Uterus (tissue), 4 donors: ENCODE results near the gene RPL37A. TPM values are rescaled to one million over a fixed set of nuclear protein-coding genes. Genes with fewer than 3 reads are reported as not detected.

Experiments
- DNase-seq, 2 donors: peaks; one replicate each; pipeline ENCODE4 v3.0.0-alpha.2; 2019 to 2020
- H3K27ac ChIP-seq, 2 donors: fragments of 200-600 bp; sonication (generic); 1 replicate in 1 of 2; 2 replicates in 1 of 2; pipeline ENCODE4 v1.5.1; 2016 to 2018
- H3K27me3 ChIP-seq, 2 donors: fragments of 200-600 bp; sonication (generic); one replicate each; pipeline ENCODE4 v1.5.1; 2018 to 2019; ENCODE audit warnings: control low read depth in 1 of 2
- H3K36me3 ChIP-seq, 2 donors: fragments of 200-600 bp; sonication (generic); one replicate each; pipeline ENCODE4 v1.5.1; 2019; ENCODE audit warnings: control low read depth in 1 of 2
- H3K4me1 ChIP-seq, 2 donors: fragments of 200-600 bp; sonication (generic); one replicate each; pipeline ENCODE4 v1.5.1; 2018 to 2019; ENCODE audit warnings: control low read depth in 1 of 2
- H3K4me3 ChIP-seq, 2 donors: fragments of 200-600 bp; sonication (generic); 1 replicate in 1 of 2; 2 replicates in 1 of 2; pipeline ENCODE4 v1.5.1; 2018 to 2019; ENCODE audit warnings: mild to moderate bottlenecking in 1 of 2
- H3K9me3 ChIP-seq, 2 donors: fragments of 200-600 bp; sonication (generic); one replicate each; pipeline ENCODE4 v1.5.1; 2019; ENCODE audit warnings: control low read depth in 1 of 2
- POLR2A ChIP-seq, 2 donors: fragments of 450-650 bp; IDR thresholded peaks; one replicate each; pipeline ENCODE4 v1.6.1; 2016; ENCODE audit warnings: antibody characterized with exemption in 2 of 2, mild to moderate bottlenecking in 1 of 2, moderate library complexity in 1 of 2
- intact Hi-C: fragments of 100-400 bp; cut with DNase I; formaldehyde crosslinking; loops from one replicate; pipeline ENCODE4 v1.15.1; 2023; ENCODE audit warnings: low total_unique reads
- total RNA-seq, 4 donors: library from RNA; depleted of rRNA in 3 of 4; stranded (reverse); fragments of >200 nt in 3 of 4; gene quantifications; one replicate each; pipeline versions ENCODE4 v1.1.0 to v1.2.4, GENCODE V29; 2014 to 2023
- TF ChIP-seq, protein P1 (sequence below), 4 experiments: fragments of 200-600 bp in 2 of 4; fragments of 450-650 bp in 2 of 4; sonication (generic) in 2 of 4; IDR thresholded peaks; one replicate each; pipeline ENCODE4 v1.5.1; 2016 to 2019; ENCODE audit warnings: antibody characterized with exemption in 4 of 4, mild to moderate bottlenecking in 2 of 4, moderate library complexity in 1 of 4
- donor health status: DM: yes; HTN: yes; CAD: no.

RPL37A gene
- total RNA-seq, 4 donors from 2014 or later, result 716 to 2,917 (median 2,308) TPM

DNA sequence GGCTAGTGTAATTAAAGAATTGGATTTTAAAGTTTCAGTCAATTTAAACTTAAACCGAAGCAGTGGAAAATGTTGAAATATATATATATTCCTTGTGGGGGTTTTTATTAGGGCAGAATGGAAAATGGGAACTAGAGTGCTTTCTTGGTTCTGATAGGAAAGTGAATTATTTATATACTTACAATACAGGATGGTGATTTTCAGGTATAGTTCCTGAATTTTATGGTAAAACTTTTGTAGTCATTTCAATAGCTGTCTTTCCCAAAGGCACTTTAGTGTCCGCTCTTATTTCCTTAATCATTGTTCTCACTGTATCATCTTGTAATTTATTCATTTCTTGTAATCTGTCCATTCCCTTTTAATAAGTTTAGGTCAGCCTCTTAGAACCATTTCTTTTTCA, 1.9 kb downstream of the RPL37A start:
- H3K36me3 ChIP-seq, result no peaks in the 10 kb centered on the region
- no peaks in the 10 kb centered on the region for H3K9me3 ChIP-seq
- H3K27ac ChIP-seq, result no peak overlapping the region
- H3K27me3 ChIP-seq, result no peaks in the 10 kb centered on the region
- no peak overlapping the region for H3K4me3 ChIP-seq
- peaks cover 0 to 17% of the 10 kb centered on the region in 2 donors for H3K4me1 ChIP-seq
- no peak for TF ChIP-seq POLR2A (IDR thresholded peaks at IDR 0.05)
- TF ChIP-seq, protein P1, sequence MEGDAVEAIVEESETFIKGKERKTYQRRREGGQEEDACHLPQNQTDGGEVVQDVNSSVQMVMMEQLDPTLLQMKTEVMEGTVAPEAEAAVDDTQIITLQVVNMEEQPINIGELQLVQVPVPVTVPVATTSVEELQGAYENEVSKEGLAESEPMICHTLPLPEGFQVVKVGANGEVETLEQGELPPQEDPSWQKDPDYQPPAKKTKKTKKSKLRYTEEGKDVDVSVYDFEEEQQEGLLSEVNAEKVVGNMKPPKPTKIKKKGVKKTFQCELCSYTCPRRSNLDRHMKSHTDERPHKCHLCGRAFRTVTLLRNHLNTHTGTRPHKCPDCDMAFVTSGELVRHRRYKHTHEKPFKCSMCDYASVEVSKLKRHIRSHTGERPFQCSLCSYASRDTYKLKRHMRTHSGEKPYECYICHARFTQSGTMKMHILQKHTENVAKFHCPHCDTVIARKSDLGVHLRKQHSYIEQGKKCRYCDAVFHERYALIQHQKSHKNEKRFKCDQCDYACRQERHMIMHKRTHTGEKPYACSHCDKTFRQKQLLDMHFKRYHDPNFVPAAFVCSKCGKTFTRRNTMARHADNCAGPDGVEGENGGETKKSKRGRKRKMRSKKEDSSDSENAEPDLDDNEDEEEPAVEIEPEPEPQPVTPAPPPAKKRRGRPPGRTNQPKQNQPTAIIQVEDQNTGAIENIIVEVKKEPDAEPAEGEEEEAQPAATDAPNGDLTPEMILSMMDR (IDR thresholded peaks at IDR 0.05), result no peak
- DNase-seq, result no peak
- intact Hi-C loops, result no loop called here

DNA sequence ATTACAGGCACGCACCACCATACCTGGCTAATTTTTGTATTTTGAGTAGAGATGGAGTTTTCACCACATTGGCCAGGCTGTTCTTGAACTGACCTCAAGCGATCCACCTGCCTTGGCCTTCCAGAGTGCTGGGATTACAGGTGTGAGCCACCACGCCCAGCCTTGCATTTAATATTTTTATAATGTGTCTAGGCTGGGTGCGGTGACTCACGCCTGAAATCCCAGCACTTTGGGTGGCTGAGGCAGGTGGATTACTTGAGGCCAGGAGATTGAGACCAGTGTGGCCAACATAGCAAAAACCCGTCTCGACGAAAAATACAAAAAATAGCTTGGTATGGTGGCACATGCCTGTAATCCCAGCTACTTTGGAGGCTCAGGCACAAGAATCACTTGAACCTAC, 3.2 kb downstream of the RPL37A start:
- Histone ChIP-seq H3K4me3 (no peak overlapping the region), H3K9me3 (no peaks in the 10 kb centered on the region), H3K36me3 (no peaks in the 10 kb centered on the region), H3K4me1 (peaks cover 0 to 17% of the 10 kb centered on the region in 2 donors), H3K27ac (no peak overlapping the region), H3K27me3 (no peaks in the 10 kb centered on the region)
- TF ChIP-seq, protein P1 (IDR thresholded peaks at IDR 0.05), result no peak
- no peak for TF ChIP-seq POLR2A (IDR thresholded peaks at IDR 0.05)
- intact Hi-C loops, result no loop called here
- DNase-seq, result no peak

DNA sequence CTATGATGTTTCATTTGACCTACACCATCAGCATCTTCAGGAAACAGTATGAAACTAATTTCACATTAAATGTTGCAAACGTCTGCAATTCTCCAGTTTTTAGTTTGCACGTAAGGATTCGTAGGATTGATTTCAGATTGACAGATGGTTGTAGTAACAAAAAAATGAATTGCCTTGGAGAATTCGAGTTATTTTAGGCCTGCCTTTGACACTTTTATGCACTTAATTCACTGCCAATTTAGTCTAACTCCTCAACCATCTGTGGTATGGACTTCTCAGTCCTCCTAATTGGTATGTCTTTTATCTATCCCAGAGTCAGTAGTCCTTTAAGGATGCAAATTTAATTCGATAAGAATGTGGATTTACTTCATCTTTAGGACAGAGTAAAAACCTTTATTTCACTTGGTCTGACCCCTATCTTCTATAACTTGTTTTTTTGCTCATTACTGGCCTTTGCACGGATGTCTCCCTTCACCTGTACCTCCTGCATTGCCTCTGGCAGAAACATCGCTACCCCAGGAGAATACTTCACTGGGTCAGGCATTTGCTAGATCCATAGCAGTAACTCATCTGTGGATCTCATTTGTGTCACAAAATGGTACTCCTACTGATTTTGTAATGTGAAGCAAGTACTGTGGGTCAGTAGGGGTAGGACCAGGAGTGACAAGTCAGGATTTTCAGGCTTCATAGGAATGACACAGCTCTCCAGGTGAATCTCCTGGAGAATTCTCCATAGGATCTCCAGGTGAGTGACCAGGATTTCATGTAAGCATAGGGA, 3.9 kb downstream of the RPL37A start:
- H3K9me3 ChIP-seq, result no peaks in the 10 kb centered on the region
- no peak for DNase-seq
- H3K27ac ChIP-seq, result no peak overlapping the region
- no peaks in the 10 kb centered on the region for H3K36me3 ChIP-seq
- H3K27me3 ChIP-seq, result no peaks in the 10 kb centered on the region
- no peak overlapping the region for H3K4me3 ChIP-seq
- intact Hi-C loops, result no loop called here
- TF ChIP-seq, protein P1 (IDR thresholded peaks at IDR 0.05), result no peak
- no peak for TF ChIP-seq POLR2A (IDR thresholded peaks at IDR 0.05)
- peaks cover 0 to 17% of the 10 kb centered on the region in 2 donors for H3K4me1 ChIP-seq

DNA sequence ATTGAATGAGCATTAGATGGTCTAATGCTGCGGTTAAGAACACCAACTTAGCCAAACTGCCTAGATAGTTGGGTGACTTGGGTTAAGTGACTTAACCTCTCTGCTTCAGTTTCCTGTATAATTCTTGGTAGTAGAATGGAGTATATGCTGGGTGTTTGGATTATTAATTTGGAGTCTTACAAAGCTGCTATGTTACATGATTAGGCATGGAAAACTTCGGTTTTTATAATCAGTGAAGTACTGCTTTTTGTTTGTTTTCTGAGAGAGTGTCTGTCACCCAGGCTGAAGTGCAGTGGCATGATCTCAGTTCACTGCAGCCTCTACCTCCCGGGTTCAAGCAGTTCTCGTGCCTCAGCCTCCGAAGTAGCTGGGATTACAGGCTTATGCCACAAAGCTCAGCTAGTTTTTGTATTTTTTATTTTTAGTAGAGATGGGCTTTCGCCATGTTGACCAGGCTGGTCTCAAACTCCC, 4.5 kb downstream of the RPL37A start:
- TF ChIP-seq, protein P1 (IDR thresholded peaks at IDR 0.05), result no peak
- no peak for TF ChIP-seq POLR2A (IDR thresholded peaks at IDR 0.05)
- no peak for DNase-seq
- Histone ChIP-seq H3K4me1 (peaks cover 0 to 17% of the 10 kb centered on the region in 2 donors), H3K9me3 (no peaks in the 10 kb centered on the region), H3K27me3 (no peaks in the 10 kb centered on the region), H3K4me3 (no peak overlapping the region), H3K27ac (no peak overlapping the region), H3K36me3 (no peaks in the 10 kb centered on the region)
- intact Hi-C loops, result no loop called here

DNA sequence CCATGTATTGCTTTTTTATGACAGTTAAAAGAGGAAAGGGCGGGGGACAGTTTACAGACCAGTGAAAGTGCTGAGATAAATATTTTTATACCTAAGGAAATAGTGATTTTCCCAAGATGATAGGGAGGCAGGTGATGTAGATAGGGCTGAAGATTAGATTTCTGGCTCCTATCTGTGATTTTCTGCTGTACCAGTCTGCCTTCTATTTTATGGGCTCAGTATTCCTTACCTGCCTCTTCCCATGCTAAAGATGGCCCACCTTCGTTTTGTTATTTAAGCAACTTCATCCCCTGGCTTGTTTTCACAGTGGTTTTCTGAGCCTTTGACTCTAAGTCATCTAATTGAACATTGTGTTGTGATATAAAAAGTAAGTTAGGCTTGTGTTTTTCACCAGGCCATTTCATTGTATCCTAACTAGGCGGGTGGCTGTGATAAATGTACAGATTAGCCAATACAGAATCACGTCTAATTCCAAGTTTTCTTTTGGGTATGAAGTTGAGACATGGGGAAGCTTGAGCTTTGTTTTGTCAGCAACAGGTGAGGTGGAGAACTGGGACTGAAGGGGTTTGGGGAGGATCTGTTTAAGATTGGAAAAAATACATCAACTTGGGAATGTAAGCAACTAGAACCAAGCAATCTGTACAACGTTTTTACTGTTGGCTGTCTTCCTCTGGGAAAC, 5.2 kb downstream of the RPL37A start:
- Histone ChIP-seq H3K27me3 (no peaks in the 10 kb centered on the region), H3K9me3 (no peaks in the 10 kb centered on the region), H3K4me3 (no peak overlapping the region), H3K4me1 (peaks cover 0 to 17% of the 10 kb centered on the region in 2 donors), H3K27ac (no peak overlapping the region), H3K36me3 (no peaks in the 10 kb centered on the region)
- no peak for TF ChIP-seq POLR2A (IDR thresholded peaks at IDR 0.05)
- TF ChIP-seq, protein P1 (IDR thresholded peaks at IDR 0.05), result no peak
- intact Hi-C loops, result no loop called here
- no peak for DNase-seq
